GM19468 (cell line): Measurements from ENCODE around the gene NUP50.
"Not testable (repeated sequence)": the region's sequence is repeated elsewhere in the genome, so short reads cannot be mapped to it uniquely, and the experiment has no call there.

Source experiments
- ATAC-seq: cut with Tn5 transposase; IDR thresholded peaks from one replicate; pipeline ENCODE4 v1.9.1; 2021; ENCODE audit warnings: mild to moderate bottlenecking, moderate library complexity, moderate number of reproducible peaks; ENCODE audit not compliant: unreplicated experiment; ENCODE audit errors: extremely low read depth

The NUP50 gene

GRCh38 chr22:45191746-45192145 is 28.0 kb downstream of the NUP50 start:
- ATAC-seq, result not testable (repeated sequence)

GRCh38 chr22:45192701-45193187 is 29.0 kb downstream of the NUP50 start:
- ATAC-seq, result no peak

- ATAC-seq, result no peak
Observed at GRCh38 chr22:45194686-45195085, 31.0 kb downstream of the NUP50 start.

- ATAC-seq, result no peak
Observed at GRCh38 chr22:45195616-45196015, 31.9 kb downstream of the NUP50 start.

GRCh38 chr22:45196308-45196707 is 32.6 kb downstream of the NUP50 start:
- no peak for ATAC-seq

GRCh38 chr22:45196926-45197605 is 33.3 kb downstream of the NUP50 start:
- no peak for ATAC-seq

GRCh38 chr22:45197606-45198462 is 34.1 kb downstream of the NUP50 start:
- no peak for ATAC-seq

- ATAC-seq, result no peak
Observed at GRCh38 chr22:45198463-45198795, 34.7 kb downstream of the NUP50 start.

- ATAC-seq, result no peak
Observed at GRCh38 chr22:45199723-45200122, 36.0 kb downstream of the NUP50 start.

- no peak for ATAC-seq
Observed at GRCh38 chr22:45200230-45200629, 36.5 kb downstream of the NUP50 start.

GRCh38 chr22:45200860-45201511 is 37.3 kb downstream of the NUP50 start:
- ATAC-seq, result no peak

GRCh38 chr22:45201678-45202332 is 38.1 kb downstream of the NUP50 start:
- no peak for ATAC-seq

GRCh38 chr22:45202333-45203149 is 38.8 kb downstream of the NUP50 start:
- ATAC-seq, result no peak

- ATAC-seq, result no peak
Observed at GRCh38 chr22:45203150-45203951, 39.6 kb downstream of the NUP50 start.

GRCh38 chr22:45204241-45204640 is 40.5 kb downstream of the NUP50 start:
- ATAC-seq, result no peak

GRCh38 chr22:45204819-45205218 is 41.1 kb downstream of the NUP50 start:
- ATAC-seq, result no peak

GRCh38 chr22:45205276-45205925 is 41.7 kb downstream of the NUP50 start:
- no peak for ATAC-seq

GRCh38 chr22:45206233-45206632 is 42.5 kb downstream of the NUP50 start:
- no peak for ATAC-seq
